Effector memory CD8-positive, alpha-beta T cell (primary cell): ENCODE data around the gene GTF3C6.
"Not testable (repeated sequence)": the region's sequence is repeated elsewhere in the genome, so short reads cannot be mapped to it uniquely, and the experiment has no call there.

Experiments used
- ATAC-seq: fragments of 150-1000 bp; cut with Tn5 transposase; replicated peaks from 2 replicates; pipeline ENCODE4 v1.10.0; 2021; ENCODE audit warnings: mild to moderate bottlenecking, moderate library complexity
- DNase-seq, 3 experiments: peaks; one replicate each; pipeline ENCODE4 v3.0.0; 2021
- H3K27ac Mint-ChIP-seq, 2 donors: one replicate each; pipeline ENCODE4 v1.8.0; 2022; ENCODE audit warnings: mild to moderate bottlenecking in 2 of 2, mixed read lengths in 2 of 2, moderate library complexity in 2 of 2
- H3K27me3 Mint-ChIP-seq, 2 donors: one replicate each; pipeline ENCODE4 v1.8.0; 2022; ENCODE audit warnings: mixed read lengths in 2 of 2
- H3K36me3 Mint-ChIP-seq: one replicate; pipeline ENCODE4 v1.8.0; 2022; ENCODE audit warnings: mild to moderate bottlenecking, moderate library complexity, mixed read lengths; ENCODE audit not compliant: insufficient read depth
- H3K4me1 Mint-ChIP-seq, 2 donors: one replicate each; pipeline ENCODE4 v1.8.0; 2022; ENCODE audit warnings: low read depth in 2 of 2, mixed read lengths in 2 of 2
- H3K4me3 Mint-ChIP-seq, 2 donors: one replicate each; pipeline ENCODE4 v1.8.0; 2022; ENCODE audit warnings: mild to moderate bottlenecking in 2 of 2, mixed read lengths in 2 of 2, moderate library complexity in 2 of 2
- H3K9me3 Mint-ChIP-seq, 2 donors: one replicate each; pipeline ENCODE4 v1.8.0; 2022; ENCODE audit warnings: mixed read lengths in 2 of 2

The GTF3C6 gene

GRCh38 chr6:110996691-110997090, 38.2 kb downstream of the GTF3C6 start:
- peak overlapping the region; percentile 44 to 77 for H3K27ac Mint-ChIP-seq
- no peak for DNase-seq
- H3K4me1 Mint-ChIP-seq = peaks cover 0 to under 1% of the 10 kb centered on the region in 2 donors
- no peak for ATAC-seq
- no peaks in the 10 kb centered on the region for H3K9me3 Mint-ChIP-seq
- no peaks in the 10 kb centered on the region for H3K27me3 Mint-ChIP-seq
- peaks cover 67% of the 10 kb centered on the region for H3K36me3 Mint-ChIP-seq
- H3K4me3 Mint-ChIP-seq = no peak overlapping the region

GRCh38 chr6:110999634-111000270, 41.2 kb downstream of the GTF3C6 start:
- Mint-ChIP-seq H3K4me1 (peaks cover 0 to 2% of the 10 kb centered on the region in 2 donors), H3K36me3 (peaks cover 62% of the 10 kb centered on the region), H3K27ac (peak overlapping the region; percentile 14 to 25), H3K9me3 (no peaks in the 10 kb centered on the region), H3K4me3 (no peak overlapping the region), H3K27me3 (no peaks in the 10 kb centered on the region)
- ATAC-seq (no peak), DNase-seq (no peak)

GRCh38 chr6:111002350-111002749, 43.8 kb downstream of the GTF3C6 start:
- H3K27me3 Mint-ChIP-seq = no peaks in the 10 kb centered on the region
- peaks cover 64% of the 10 kb centered on the region for H3K36me3 Mint-ChIP-seq
- H3K4me1 Mint-ChIP-seq = peaks cover 0 to 2% of the 10 kb centered on the region in 2 donors
- no peak overlapping the region for H3K27ac Mint-ChIP-seq
- DNase-seq (no peak), ATAC-seq (no peak)
- no peak overlapping the region for H3K4me3 Mint-ChIP-seq
- no peaks in the 10 kb centered on the region for H3K9me3 Mint-ChIP-seq

GRCh38 chr6:111011360-111012142, 53.0 kb downstream of the GTF3C6 start:
- H3K4me3 Mint-ChIP-seq = no peak overlapping the region
- peaks cover 66% of the 10 kb centered on the region for H3K36me3 Mint-ChIP-seq
- ATAC-seq = peak; percentile 56
- H3K9me3 Mint-ChIP-seq = no peaks in the 10 kb centered on the region
- H3K27me3 Mint-ChIP-seq = no peaks in the 10 kb centered on the region
- peaks cover 1 to 5% of the 10 kb centered on the region in 2 donors for H3K4me1 Mint-ChIP-seq
- DNase-seq = peak in 2 of 3 experiments; percentile 4 to 6
- H3K27ac Mint-ChIP-seq = peak overlapping the region in 1 of 2 donors; percentile 11

- Mint-ChIP-seq H3K27me3 (no peaks in the 10 kb centered on the region), H3K36me3 (peaks cover 65% of the 10 kb centered on the region), H3K27ac (no peak overlapping the region), H3K9me3 (no peaks in the 10 kb centered on the region), H3K4me1 (peaks cover 1 to 5% of the 10 kb centered on the region in 2 donors), H3K4me3 (no peak overlapping the region)
- ATAC-seq = no peak
- DNase-seq = no peak
Measured at GRCh38 chr6:111012143-111012452, 53.6 kb downstream of the GTF3C6 start.

- H3K4me1 Mint-ChIP-seq, H3K4me3 Mint-ChIP-seq, ATAC-seq, H3K27me3 Mint-ChIP-seq, DNase-seq, H3K27ac Mint-ChIP-seq, H3K9me3 Mint-ChIP-seq: not testable (repeated sequence)
- H3K36me3 Mint-ChIP-seq = peaks cover 64% of the 10 kb centered on the region
Measured at GRCh38 chr6:111012520-111012919, 54.0 kb downstream of the GTF3C6 start.

- no peak for ATAC-seq
- peaks cover 1 to 5% of the 10 kb centered on the region in 2 donors for H3K4me1 Mint-ChIP-seq
- no peak overlapping the region for H3K4me3 Mint-ChIP-seq
- H3K27me3 Mint-ChIP-seq = no peaks in the 10 kb centered on the region
- H3K27ac Mint-ChIP-seq = no peak overlapping the region
- DNase-seq = no peak
- peaks cover 65% of the 10 kb centered on the region for H3K36me3 Mint-ChIP-seq
- H3K9me3 Mint-ChIP-seq = no peaks in the 10 kb centered on the region
Measured at GRCh38 chr6:111013144-111013915, 54.8 kb downstream of the GTF3C6 start.

GRCh38 chr6:111015389-111016124, 57.1 kb downstream of the GTF3C6 start:
- Mint-ChIP-seq H3K36me3 (peaks cover 57% of the 10 kb centered on the region), H3K4me1 (peaks cover 1 to 5% of the 10 kb centered on the region in 2 donors), H3K27me3 (no peaks in the 10 kb centered on the region), H3K4me3 (no peak overlapping the region), H3K9me3 (no peaks in the 10 kb centered on the region), H3K27ac (no peak overlapping the region)
- ATAC-seq (no peak), DNase-seq (no peak)

- not testable (repeated sequence) for H3K27me3 Mint-ChIP-seq, DNase-seq, ATAC-seq, H3K4me3 Mint-ChIP-seq, H3K9me3 Mint-ChIP-seq, H3K27ac Mint-ChIP-seq, H3K4me1 Mint-ChIP-seq
- H3K36me3 Mint-ChIP-seq = peaks cover 42% of the 10 kb centered on the region
Measured at GRCh38 chr6:111017241-111017640, 58.7 kb downstream of the GTF3C6 start.
